ENCODE results near the gene RACGAP1. TPM values are rescaled to one million over a fixed set of nuclear protein-coding genes. Genes with fewer than 3 reads are reported as not detected.
A peak's percentile ranks its signal among the peaks of the same experiment; 100 is the strongest.

Gene RACGAP1
- total and polyA plus RNA-seq, 2 of the 8 experiments (the other 6 are each of a cell fraction or from before 2014, with no cell fraction given): 18.0 to 66.3 TPM

GRCh38 chr12:50062728-50063460, 37.6 kb upstream of the RACGAP1 start:
- Histone ChIP-seq H3K36me3 (ENCODE audit: control insufficient read depth in 2 of 4, insufficient read depth in 4 of 4, low read length in 3 of 4) (no peaks in the 10 kb centered on the region), H3K79me1 (ENCODE audit: low read depth, low read length) (no peaks in the 10 kb centered on the region), H3K18ac (ENCODE audit: extremely low read depth, low read length) (no peak overlapping the region), H3K23me2 (ENCODE audit: low read depth, low read length) (no peaks in the 10 kb centered on the region), H2BK5ac (ENCODE audit: low read depth, low read length) (no peak overlapping the region), H3K4me1 (replicated peaks in 1 of 4; ENCODE audit: control insufficient read depth in 3 of 4, insufficient read depth in 4 of 4, low read length in 3 of 4) (peaks cover 0 to 5% (median 0%) of the 10 kb centered on the region in 4 experiments; a peak in 1 of 7 replicates), H2BK120ac (replicated peaks; ENCODE audit: low read depth, low read length) (no peak overlapping the region), H3K4me3 (ENCODE audit: extremely low read depth in 1 of 4, insufficient read depth in 2 of 4, low read depth in 3 of 4, low read length in 4 of 4) (no peak overlapping the region), H3K4ac (replicated peaks; ENCODE audit: insufficient read length, low read depth, low read length) (no peak overlapping the region), H3K79me2 (ENCODE audit: control insufficient read depth in 1 of 2, insufficient read depth in 2 of 2, low read length in 2 of 2) (no peaks in the 10 kb centered on the region), H4K91ac (replicated peaks; ENCODE audit: insufficient read length, low read length) (no peak overlapping the region), H2AK5ac (ENCODE audit: low read depth, low read length) (no peak overlapping the region), H3K14ac (ENCODE audit: insufficient read length) (no peak overlapping the region), H2BK20ac (ENCODE audit: low read length) (no peak overlapping the region), H4K20me1 (replicated peaks in 1 of 2; ENCODE audit: control insufficient read depth in 1 of 2, insufficient read depth in 2 of 2, low read length in 2 of 2) (peaks cover 0 to 2% of the 10 kb centered on the region in 2 experiments), H3K23ac (ENCODE audit: insufficient read length) (no peak overlapping the region), H3K4me2 (ENCODE audit: insufficient read depth in 1 of 2, low read depth in 2 of 2, low read length in 2 of 2) (no peak overlapping the region), H3K27me3 (replicated peaks in 1 of 4; ENCODE audit: control insufficient read depth in 3 of 4, extremely low read depth in 1 of 4, insufficient read depth in 3 of 4, low read length in 3 of 4) (peaks cover 9 to 38% (median 21%) of the 10 kb centered on the region in 4 experiments), H3K56ac (replicated peaks; ENCODE audit: insufficient read length, low read depth, low read length) (no peak overlapping the region), H2BK15ac (ENCODE audit: low read length) (no peak overlapping the region), H2AFZ (ENCODE audit: low read length) (no peak overlapping the region), H3K9ac (replicated peaks in 1 of 4; ENCODE audit: extremely low read depth in 1 of 4, low read depth in 3 of 4, low read length in 3 of 4) (no peak overlapping the region), H4K5ac (ENCODE audit: insufficient read length, low read depth, low read length) (no peak overlapping the region), H2BK12ac (ENCODE audit: low read depth, low read length) (no peak overlapping the region), H3K27ac (ENCODE audit: low read depth, low read length) (no peak overlapping the region), H4K8ac (ENCODE audit: extremely low read depth, insufficient read depth, low read length) (no peak overlapping the region), H3K9me3 (ENCODE audit: insufficient read depth in 2 of 2, low read depth in 1 of 2, low read length in 1 of 2) (no peaks in the 10 kb centered on the region)
- 83% methylated on average over 5 of the region's 5 CpGs; no CpG with 5 or more reads in 1 of the 2 experiments for WGBS, 2 experiments (ENCODE audit: extremely low coverage in 1 of 2, insufficient coverage in 1 of 2, insufficient read length in 1 of 2, insufficient replicate concordance in 2 of 2, low coverage in 1 of 2, low lambda C conversion rate in 2 of 2, missing lambda C conversion rate in 1 of 2)
- ChIA-PET CTCF (ENCODE audit: partially characterized antibody) (interaction anchor here (0.6 to 22.8 kb wide), 8 partner anchors 9 to 419 kb away, joined by 3 to 420 read pairs (median 4); partner anchors contain the start of genes AQP6 and SMARCD1), POLR2A (ENCODE audit: partially characterized antibody) (interaction anchor here (0.6 to 1.0 kb wide), 4 partner anchors 11 to 229 kb away, joined by 3 to 4 read pairs (median 3); no protein-coding TSS in a partner anchor)
- peak in 2 of 3 experiments; percentile 17 to 20; a peak in 2 of 4 replicates for TF ChIP-seq CTCF (IDR thresholded peaks at IDR 0.05; ENCODE audit: control extremely low read depth in 1 of 3, insufficient read depth in 1 of 3, low read depth in 1 of 3, low read length in 3 of 3)
- TF ChIP-seq EP300 (IDR thresholded peaks at IDR 0.05; ENCODE audit: borderline replicate concordance in 1 of 2, low read depth in 2 of 2, low read length in 2 of 2): no peak
- no peak for FAIRE-seq
- no peak for DNase-seq (ENCODE audit: low read depth in 1 of 2, low spot score in 2 of 2)
